ENCODE data around the gene PTGDS.

DNA sequence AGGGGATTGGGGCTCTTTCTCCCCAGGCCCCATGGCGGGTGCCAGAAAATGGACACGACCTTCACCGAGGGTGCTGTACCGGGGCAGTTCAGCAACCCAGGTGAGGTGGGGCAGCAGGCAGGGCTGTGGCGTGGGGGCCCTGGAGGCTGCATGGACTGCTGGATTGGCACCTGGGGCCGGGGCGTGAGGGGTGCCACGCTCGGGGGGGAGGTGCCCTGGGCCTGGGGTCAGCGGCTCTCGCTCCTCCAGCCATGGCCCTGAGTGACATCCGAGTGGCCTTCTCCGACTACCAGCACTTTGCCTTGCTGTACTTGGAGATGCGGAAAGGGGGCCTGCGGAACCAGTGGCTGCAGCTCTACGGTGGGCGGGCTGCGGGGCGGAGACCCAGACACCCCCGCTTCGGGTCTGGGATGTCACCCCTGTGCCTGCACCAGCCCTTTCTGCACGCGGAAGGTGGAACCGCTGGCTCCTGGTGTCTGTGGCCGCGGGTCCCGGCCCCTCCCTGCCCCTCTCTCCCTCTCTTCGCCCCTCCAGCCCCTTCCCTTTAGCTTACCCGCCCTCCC lies 7.2 kb downstream of the PTGDS start:
- TF ChIP-seq POLR2A (IDR thresholded peaks at IDR 0.05; ENCODE audit: low read length) (no peak), GATA1 (IDR thresholded peaks at IDR 0.05; ENCODE audit: low read depth, low read length) (no peak)

All from erythroblast (primary cell).